HepG2 (cell line): ENCODE measurements around the gene RBM28. TPM values are rescaled to one million over a fixed set of nuclear protein-coding genes. Genes with fewer than 3 reads are reported as not detected.

Experiments used
- ETV6 ChIP-seq: sonication (generic); formaldehyde crosslinking; conservative IDR thresholded peaks from 2 replicates; pipeline ENCODE4 v1.4.0; 2020; ENCODE audit warnings: missing genetic modification reagents
- FOSL2 ChIP-seq: sonication (generic); formaldehyde crosslinking; IDR thresholded peaks from 2 replicates; pipeline ENCODE4 v1.4.0; 2020; ENCODE audit warnings: missing genetic modification reagents
- HIVEP1 ChIP-seq: sonication (generic); formaldehyde crosslinking; IDR thresholded peaks from 2 replicates; pipeline ENCODE4 v1.4.0; 2020; ENCODE audit warnings: mild to moderate bottlenecking, missing genetic modification reagents
- NCOR1 ChIP-seq: fragments of 200-600 bp; sonication (generic); IDR thresholded peaks from 2 replicates; pipeline ENCODE4 v1.7.0; 2017; ENCODE audit warnings: antibody characterized with exemption, low read length, borderline replicate concordance
- PAF1 ChIP-seq: IDR thresholded peaks from 2 replicates; pipeline ENCODE4 v1.6.1; 2016; ENCODE audit warnings: missing genetic modification reagents, missing compliant biosample characterization
- POLR2G ChIP-seq: fragments of 200-400 bp; formaldehyde crosslinking; IDR thresholded peaks from 2 replicates; pipeline ENCODE4 v1.6.1; 2018; ENCODE audit warnings: mild to moderate bottlenecking, low read depth, low read length, moderate library complexity
- SNRNP70 ChIP-seq: fragments of 200-400 bp; formaldehyde crosslinking; IDR thresholded peaks from 2 replicates; pipeline ENCODE4 v1.6.1; 2017; ENCODE audit warnings: mild to moderate bottlenecking, low read depth, low read length, moderate library complexity
- XRCC5 ChIP-seq: fragments of 200-400 bp; formaldehyde crosslinking; optimal IDR thresholded peaks from 2 replicates; pipeline ENCODE3; 2017; ENCODE audit warnings: mild to moderate bottlenecking, low read length
- ZNF138 ChIP-seq: sonication (generic); formaldehyde crosslinking; IDR thresholded peaks from 2 replicates; pipeline ENCODE4 v1.5.0; 2020; ENCODE audit warnings: mild to moderate bottlenecking, low read depth, missing genetic modification reagents
- ZNF3 ChIP-seq: IDR thresholded peaks from 2 replicates; pipeline ENCODE4 v1.7.0; 2017; ENCODE audit warnings: inconsistent platforms
- ZNF549 ChIP-seq: sonication (generic); formaldehyde crosslinking; IDR thresholded peaks from 2 replicates; pipeline ENCODE4 v1.5.0; 2020; ENCODE audit warnings: missing genetic modification reagents
- ZNF589 ChIP-seq: sonication (generic); formaldehyde crosslinking; conservative IDR thresholded peaks from 2 replicates; pipeline ENCODE4 v1.8.0; 2022; ENCODE audit warnings: mild to moderate bottlenecking, moderate library complexity, missing genetic modification reagents
- ZNF598 ChIP-seq: sonication (generic); formaldehyde crosslinking; IDR thresholded peaks from 2 replicates; pipeline ENCODE4 v1.5.1; 2020; ENCODE audit warnings: mild to moderate bottlenecking, missing genetic modification reagents, borderline replicate concordance
- ZNF619 ChIP-seq: sonication (generic); formaldehyde crosslinking; IDR thresholded peaks from 2 replicates; pipeline ENCODE4 v1.4.0; 2020; ENCODE audit warnings: mild to moderate bottlenecking, missing genetic modification reagents
- polyA plus RNA-seq, 8 experiments: library from polyadenylated mRNA; depleted of rRNA in 3 of 8; stranded (reverse) in 7 of 8; unstranded in 1 of 8; fragments of >200 nt; fragmentation: Illumina TruSeq in 4 of 8; extraction: Trizol in 4 of 8; gene quantifications; 2 replicates each; pipeline versions ENCODE4 v1.2.1 to v1.2.3, GENCODE V29; 2011 to 2016; ENCODE audit warnings: low read depth in 4 of 8, missing spikeins in 1 of 8, mixed read lengths in 1 of 8; ENCODE audit not compliant: insufficient read depth in 1 of 8
- total RNA-seq, 5 experiments: library from RNA; depleted of rRNA; stranded (reverse); fragments of >200 nt; fragmentation: Illumina TruSeq; extraction: Trizol; gene quantifications; 2 replicates each; pipeline ENCODE4 v1.2.3, GENCODE V29; 2016; ENCODE audit warnings: low read depth in 1 of 5
- TF ChIP-seq, protein P1 (sequence below): sonication (generic); formaldehyde crosslinking; IDR thresholded peaks from 2 replicates; pipeline ENCODE4 v1.8.0; 2022; ENCODE audit warnings: missing genetic modification reagents, mild to moderate bottlenecking, moderate library complexity, borderline replicate concordance
- TF ChIP-seq, protein P2 (sequence below): sonication (generic); formaldehyde crosslinking; IDR thresholded peaks from 2 replicates; pipeline ENCODE4 v1.4.0; 2020; ENCODE audit warnings: missing genetic modification reagents, borderline replicate concordance
- TF ChIP-seq, protein P3 (sequence below): sonication (generic); formaldehyde crosslinking; IDR thresholded peaks from 2 replicates; pipeline ENCODE4 v1.4.0; 2020; ENCODE audit warnings: mild to moderate bottlenecking, missing genetic modification reagents
- TF ChIP-seq, protein P4 (sequence below): sonication (generic); formaldehyde crosslinking; IDR thresholded peaks from 2 replicates; pipeline ENCODE4 v1.8.0; 2022; ENCODE audit warnings: mild to moderate bottlenecking, missing genetic modification reagents, borderline replicate concordance

RBM28 gene
- total and polyA plus RNA-seq, 2 of the 13 experiments (the other 11 are each of a cell fraction or from before 2014, with no cell fraction given) = 20.5 to 49.0 TPM

DNA sequence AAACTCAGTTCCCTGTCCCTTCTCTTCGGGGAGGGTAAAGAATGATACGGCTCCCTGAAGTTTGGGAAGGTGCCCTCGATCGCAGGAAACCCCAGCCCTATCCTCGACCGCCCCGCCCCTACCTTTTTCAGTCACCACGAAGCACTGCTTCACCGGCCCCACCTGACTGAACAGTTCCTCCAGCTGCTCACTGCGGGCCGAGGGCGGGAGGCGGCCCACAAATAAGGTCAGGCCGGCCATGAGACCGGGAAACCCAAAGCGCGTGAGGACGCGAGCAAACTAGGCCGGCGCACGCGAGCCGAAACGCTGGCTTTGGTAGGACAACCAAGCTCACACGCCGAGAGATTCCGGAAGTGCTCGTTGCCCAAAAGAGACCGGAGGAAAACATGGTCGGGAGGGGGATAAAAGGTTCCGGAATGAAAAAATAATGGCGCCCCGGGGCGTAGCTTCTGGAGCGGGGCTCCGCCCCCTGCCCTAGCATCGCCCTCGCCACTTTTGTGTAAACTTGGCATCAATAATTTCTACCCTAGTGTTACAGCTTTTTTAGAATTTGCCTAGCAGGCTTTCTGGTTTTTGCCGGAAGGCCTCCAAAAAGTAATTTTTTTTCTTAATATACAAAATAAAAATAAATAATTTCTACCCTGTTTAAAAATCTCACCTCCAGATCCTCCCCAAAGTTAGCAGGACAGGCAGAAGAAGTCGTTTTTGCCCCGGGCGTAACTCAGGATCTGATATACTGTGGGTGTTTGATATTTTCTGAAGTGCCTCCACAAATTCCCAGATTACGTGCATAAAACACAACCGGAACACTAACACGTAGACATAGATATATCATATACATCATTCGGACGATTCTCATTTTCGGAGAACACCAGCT, at the start of gene RBM28 (continued):
- TF ChIP-seq, protein P1, sequence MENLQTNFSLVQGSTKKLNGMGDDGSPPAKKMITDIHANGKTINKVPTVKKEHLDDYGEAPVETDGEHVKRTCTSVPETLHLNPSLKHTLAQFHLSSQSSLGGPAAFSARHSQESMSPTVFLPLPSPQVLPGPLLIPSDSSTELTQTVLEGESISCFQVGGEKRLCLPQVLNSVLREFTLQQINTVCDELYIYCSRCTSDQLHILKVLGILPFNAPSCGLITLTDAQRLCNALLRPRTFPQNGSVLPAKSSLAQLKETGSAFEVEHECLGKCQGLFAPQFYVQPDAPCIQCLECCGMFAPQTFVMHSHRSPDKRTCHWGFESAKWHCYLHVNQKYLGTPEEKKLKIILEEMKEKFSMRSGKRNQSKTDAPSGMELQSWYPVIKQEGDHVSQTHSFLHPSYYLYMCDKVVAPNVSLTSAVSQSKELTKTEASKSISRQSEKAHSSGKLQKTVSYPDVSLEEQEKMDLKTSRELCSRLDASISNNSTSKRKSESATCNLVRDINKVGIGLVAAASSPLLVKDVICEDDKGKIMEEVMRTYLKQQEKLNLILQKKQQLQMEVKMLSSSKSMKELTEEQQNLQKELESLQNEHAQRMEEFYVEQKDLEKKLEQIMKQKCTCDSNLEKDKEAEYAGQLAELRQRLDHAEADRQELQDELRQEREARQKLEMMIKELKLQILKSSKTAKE (CRISPR knock-in tag) = peak; percentile 57; the same call in 1 of the 2 replicates
- peak; percentile 99 for TF ChIP-seq ZNF138 (CRISPR knock-in tag)
- TF ChIP-seq HIVEP1 = peak; percentile 98
- TF ChIP-seq, protein P2, sequence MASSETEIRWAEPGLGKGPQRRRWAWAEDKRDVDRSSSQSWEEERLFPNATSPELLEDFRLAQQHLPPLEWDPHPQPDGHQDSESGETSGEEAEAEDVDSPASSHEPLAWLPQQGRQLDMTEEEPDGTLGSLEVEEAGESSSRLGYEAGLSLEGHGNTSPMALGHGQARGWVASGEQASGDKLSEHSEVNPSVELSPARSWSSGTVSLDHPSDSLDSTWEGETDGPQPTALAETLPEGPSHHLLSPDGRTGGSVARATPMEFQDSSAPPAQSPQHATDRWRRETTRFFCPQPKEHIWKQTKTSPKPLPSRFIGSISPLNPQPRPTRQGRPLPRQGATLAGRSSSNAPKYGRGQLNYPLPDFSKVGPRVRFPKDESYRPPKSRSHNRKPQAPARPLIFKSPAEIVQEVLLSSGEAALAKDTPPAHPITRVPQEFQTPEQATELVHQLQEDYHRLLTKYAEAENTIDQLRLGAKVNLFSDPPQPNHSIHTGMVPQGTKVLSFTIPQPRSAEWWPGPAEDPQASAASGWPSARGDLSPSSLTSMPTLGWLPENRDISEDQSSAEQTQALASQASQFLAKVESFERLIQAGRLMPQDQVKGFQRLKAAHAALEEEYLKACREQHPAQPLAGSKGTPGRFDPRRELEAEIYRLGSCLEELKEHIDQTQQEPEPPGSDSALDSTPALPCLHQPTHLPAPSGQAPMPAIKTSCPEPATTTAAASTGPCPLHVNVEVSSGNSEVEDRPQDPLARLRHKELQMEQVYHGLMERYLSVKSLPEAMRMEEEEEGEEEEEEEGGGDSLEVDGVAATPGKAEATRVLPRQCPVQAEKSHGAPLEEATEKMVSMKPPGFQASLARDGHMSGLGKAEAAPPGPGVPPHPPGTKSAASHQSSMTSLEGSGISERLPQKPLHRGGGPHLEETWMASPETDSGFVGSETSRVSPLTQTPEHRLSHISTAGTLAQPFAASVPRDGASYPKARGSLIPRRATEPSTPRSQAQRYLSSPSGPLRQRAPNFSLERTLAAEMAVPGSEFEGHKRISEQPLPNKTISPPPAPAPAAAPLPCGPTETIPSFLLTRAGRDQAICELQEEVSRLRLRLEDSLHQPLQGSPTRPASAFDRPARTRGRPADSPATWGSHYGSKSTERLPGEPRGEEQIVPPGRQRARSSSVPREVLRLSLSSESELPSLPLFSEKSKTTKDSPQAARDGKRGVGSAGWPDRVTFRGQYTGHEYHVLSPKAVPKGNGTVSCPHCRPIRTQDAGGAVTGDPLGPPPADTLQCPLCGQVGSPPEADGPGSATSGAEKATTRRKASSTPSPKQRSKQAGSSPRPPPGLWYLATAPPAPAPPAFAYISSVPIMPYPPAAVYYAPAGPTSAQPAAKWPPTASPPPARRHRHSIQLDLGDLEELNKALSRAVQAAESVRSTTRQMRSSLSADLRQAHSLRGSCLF (CRISPR knock-in tag) = peak; percentile 94; the same call in 1 of the 2 replicates
- TF ChIP-seq, protein P3, sequence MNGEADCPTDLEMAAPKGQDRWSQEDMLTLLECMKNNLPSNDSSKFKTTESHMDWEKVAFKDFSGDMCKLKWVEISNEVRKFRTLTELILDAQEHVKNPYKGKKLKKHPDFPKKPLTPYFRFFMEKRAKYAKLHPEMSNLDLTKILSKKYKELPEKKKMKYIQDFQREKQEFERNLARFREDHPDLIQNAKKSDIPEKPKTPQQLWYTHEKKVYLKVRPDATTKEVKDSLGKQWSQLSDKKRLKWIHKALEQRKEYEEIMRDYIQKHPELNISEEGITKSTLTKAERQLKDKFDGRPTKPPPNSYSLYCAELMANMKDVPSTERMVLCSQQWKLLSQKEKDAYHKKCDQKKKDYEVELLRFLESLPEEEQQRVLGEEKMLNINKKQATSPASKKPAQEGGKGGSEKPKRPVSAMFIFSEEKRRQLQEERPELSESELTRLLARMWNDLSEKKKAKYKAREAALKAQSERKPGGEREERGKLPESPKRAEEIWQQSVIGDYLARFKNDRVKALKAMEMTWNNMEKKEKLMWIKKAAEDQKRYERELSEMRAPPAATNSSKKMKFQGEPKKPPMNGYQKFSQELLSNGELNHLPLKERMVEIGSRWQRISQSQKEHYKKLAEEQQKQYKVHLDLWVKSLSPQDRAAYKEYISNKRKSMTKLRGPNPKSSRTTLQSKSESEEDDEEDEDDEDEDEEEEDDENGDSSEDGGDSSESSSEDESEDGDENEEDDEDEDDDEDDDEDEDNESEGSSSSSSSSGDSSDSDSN (CRISPR knock-in tag) = peak; percentile 90
- TF ChIP-seq FOSL2 = peak; percentile 80
- TF ChIP-seq ZNF3 (CRISPR knock-in tag) = peak; percentile 88
- TF ChIP-seq ZNF598 (CRISPR knock-in tag) = peak; percentile 100
- no peak for TF ChIP-seq PAF1 (CRISPR knock-in tag)
- TF ChIP-seq, protein P4, sequence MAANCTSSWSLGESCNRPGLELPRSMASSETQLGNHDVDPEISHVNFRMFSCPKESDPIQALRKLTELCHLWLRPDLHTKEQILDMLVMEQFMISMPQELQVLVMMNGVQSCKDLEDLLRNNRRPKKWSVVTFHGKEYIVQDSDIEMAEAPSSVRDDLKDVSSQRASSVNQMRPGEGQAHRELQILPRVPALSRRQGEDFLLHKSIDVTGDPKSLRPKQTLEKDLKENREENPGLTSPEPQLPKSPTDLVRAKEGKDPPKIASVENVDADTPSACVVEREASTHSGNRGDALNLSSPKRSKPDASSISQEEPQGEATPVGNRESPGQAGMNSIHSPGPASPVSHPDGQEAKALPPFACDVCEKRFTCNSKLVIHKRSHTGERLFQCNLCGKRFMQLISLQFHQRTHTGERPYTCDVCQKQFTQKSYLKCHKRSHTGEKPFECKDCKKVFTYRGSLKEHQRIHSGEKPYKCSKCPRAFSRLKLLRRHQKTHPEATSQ = peak; percentile 99
- peak; percentile 96 for TF ChIP-seq ETV6 (CRISPR knock-in tag)
- TF ChIP-seq ZNF619 (CRISPR knock-in tag) = peak; percentile 93
- TF ChIP-seq XRCC5 = peak; percentile 90
- TF ChIP-seq ZNF549 = no peak
- peak; percentile 96 for TF ChIP-seq POLR2G
- TF ChIP-seq ZNF589 (CRISPR knock-in tag) = peak; percentile 99
- no peak; the same call in 1 of the 2 replicates for TF ChIP-seq NCOR1
- TF ChIP-seq SNRNP70 = no peak
